Fibroblast of lung (primary cell): ENCODE data around the gene SCAMP3. TPM values are rescaled to one million over a fixed set of nuclear protein-coding genes. Genes with fewer than 3 reads are reported as not detected.
"Not testable (repeated sequence)": the region's sequence is repeated elsewhere in the genome, so short reads cannot be mapped to it uniquely, and the experiment has no call there.

Source experiments
- DNase-seq, 2 donors: peaks; one replicate each; pipeline versions ENCODE4 v3.0.0 to v3.0.0-alpha.2; 2010; ENCODE audit warnings: low read depth in 2 of 2
- H2AFZ ChIP-seq: 2 replicates; pipeline ENCODE4 v1.5.1; 2012; ENCODE audit warnings: low read length, control low read depth, inconsistent platforms
- H3K27ac ChIP-seq: 2 replicates; pipeline ENCODE4 v1.5.1; 2011; ENCODE audit warnings: low read length, control low read depth; ENCODE audit not compliant: insufficient read depth
- H3K27me3 ChIP-seq: 2 replicates; pipeline ENCODE4 v1.5.1; 2011; ENCODE audit warnings: mild to moderate bottlenecking, low read length; ENCODE audit not compliant: control insufficient read depth, insufficient read depth
- H3K36me3 ChIP-seq: 2 replicates; pipeline ENCODE4 v1.5.1; 2011; ENCODE audit warnings: low read length; ENCODE audit not compliant: control insufficient read depth, insufficient read depth
- H3K4me1 ChIP-seq: 2 replicates; pipeline ENCODE4 v1.5.1; 2011; ENCODE audit warnings: low read length; ENCODE audit not compliant: control insufficient read depth, insufficient read depth; ENCODE audit errors: extremely low read depth
- H3K4me2 ChIP-seq: 2 replicates; pipeline ENCODE4 v1.5.1; 2011; ENCODE audit warnings: low read length, control low read depth; ENCODE audit not compliant: insufficient read depth; ENCODE audit errors: extremely low read depth
- H3K4me3 ChIP-seq, 4 experiments: fragments of 200-600 bp in 1 of 4; sonication (generic) in 1 of 4; replicated peaks in 1 of 4; 2 replicates each; pipeline ENCODE4 v1.5.1; 2011 to 2016; ENCODE audit warnings: low read length in 4 of 4, low read depth in 3 of 4, mild to moderate bottlenecking in 3 of 4, control low read depth in 2 of 4, inconsistent platforms in 1 of 4, mixed read lengths in 1 of 4; ENCODE audit not compliant: insufficient read depth in 1 of 4; ENCODE audit errors: control extremely low read depth in 1 of 4
- H3K79me2 ChIP-seq: 2 replicates; pipeline ENCODE4 v1.5.1; 2012; ENCODE audit warnings: mild to moderate bottlenecking, low read length, inconsistent platforms; ENCODE audit not compliant: control insufficient read depth, insufficient read depth
- H3K9ac ChIP-seq: 2 replicates; pipeline ENCODE4 v1.5.1; 2011; ENCODE audit warnings: mild to moderate bottlenecking, low read length, control low read depth; ENCODE audit not compliant: insufficient read depth
- H3K9me3 ChIP-seq: 2 replicates; pipeline ENCODE4 v1.5.1; 2012; ENCODE audit warnings: low read depth, low read length; ENCODE audit not compliant: control insufficient read depth, insufficient read depth
- H4K20me1 ChIP-seq: 2 replicates; pipeline ENCODE4 v1.5.1; 2011; ENCODE audit warnings: low read length; ENCODE audit not compliant: control insufficient read depth, insufficient read depth; ENCODE audit errors: extremely low read depth
- EZH2 ChIP-seq: IDR thresholded peaks from 2 replicates; pipeline ENCODE4 v1.5.1; 2012; ENCODE audit warnings: low read length, control low read depth, mild to moderate bottlenecking; ENCODE audit errors: missing control alignments
- polyA plus RNA-seq, 2 donors: library from polyadenylated mRNA; depleted of rRNA in 1 of 2; stranded (reverse) in 1 of 2; unstranded in 1 of 2; fragments of >200 nt; gene quantifications; 2 replicates each; pipeline ENCODE4 v1.2.1, GENCODE V29; 2011 to 2012; ENCODE audit warnings: missing spikeins in 1 of 2
- total RNA-seq: library from RNA; depleted of rRNA; stranded (reverse); fragments of >200 nt; gene quantifications from 2 replicates; pipeline ENCODE4 v1.2.1, GENCODE V29; 2014
- TF ChIP-seq, protein P1 (sequence below), 2 donors: IDR thresholded peaks in 1 of 2; conservative IDR thresholded peaks in 1 of 2; 1 replicate in 1 of 2; 2 replicates in 1 of 2; pipeline ENCODE4 v1.5.1; 2011 to 2012; ENCODE audit warnings: low read length in 2 of 2, control low read depth in 1 of 2, inconsistent platforms in 1 of 2, low read depth in 1 of 2, mild to moderate bottlenecking in 1 of 2

SCAMP3 gene
- total and polyA plus RNA-seq, 2 donors (not counting 1 experiment from before 2014, with no cell fraction given): 33.2 to 106 TPM

DNA sequence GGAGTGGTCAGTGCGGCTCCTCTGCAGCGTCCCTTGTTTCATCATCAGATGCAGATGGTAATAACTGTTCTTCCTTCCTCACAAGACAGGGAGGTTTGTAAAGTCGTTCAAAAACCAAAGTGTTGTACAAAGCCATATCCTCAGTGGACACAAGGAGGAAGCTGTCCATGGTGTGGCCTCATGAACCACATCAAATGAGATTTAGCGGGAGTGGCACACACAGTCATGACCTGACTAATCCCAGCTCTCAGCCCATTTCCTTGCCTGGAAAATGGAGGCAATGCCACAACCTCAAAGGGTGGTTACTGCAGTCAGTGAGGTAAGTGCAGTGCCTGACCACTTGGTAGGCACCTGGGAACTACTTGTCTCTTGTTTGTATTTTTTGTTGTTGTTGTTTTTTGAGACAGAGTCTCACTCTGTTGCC, 20.3 kb downstream of the SCAMP3 start:
- peaks cover 16% of the 10 kb centered on the region for H3K4me1 ChIP-seq
- H3K27ac ChIP-seq: no peak overlapping the region
- H3K4me2 ChIP-seq: no peak overlapping the region
- peaks cover 6% of the 10 kb centered on the region for H3K79me2 ChIP-seq
- peaks cover 2% of the 10 kb centered on the region for H3K36me3 ChIP-seq
- H3K4me3 ChIP-seq: no peak overlapping the region
- no peak for TF ChIP-seq EZH2
- TF ChIP-seq, protein P1, sequence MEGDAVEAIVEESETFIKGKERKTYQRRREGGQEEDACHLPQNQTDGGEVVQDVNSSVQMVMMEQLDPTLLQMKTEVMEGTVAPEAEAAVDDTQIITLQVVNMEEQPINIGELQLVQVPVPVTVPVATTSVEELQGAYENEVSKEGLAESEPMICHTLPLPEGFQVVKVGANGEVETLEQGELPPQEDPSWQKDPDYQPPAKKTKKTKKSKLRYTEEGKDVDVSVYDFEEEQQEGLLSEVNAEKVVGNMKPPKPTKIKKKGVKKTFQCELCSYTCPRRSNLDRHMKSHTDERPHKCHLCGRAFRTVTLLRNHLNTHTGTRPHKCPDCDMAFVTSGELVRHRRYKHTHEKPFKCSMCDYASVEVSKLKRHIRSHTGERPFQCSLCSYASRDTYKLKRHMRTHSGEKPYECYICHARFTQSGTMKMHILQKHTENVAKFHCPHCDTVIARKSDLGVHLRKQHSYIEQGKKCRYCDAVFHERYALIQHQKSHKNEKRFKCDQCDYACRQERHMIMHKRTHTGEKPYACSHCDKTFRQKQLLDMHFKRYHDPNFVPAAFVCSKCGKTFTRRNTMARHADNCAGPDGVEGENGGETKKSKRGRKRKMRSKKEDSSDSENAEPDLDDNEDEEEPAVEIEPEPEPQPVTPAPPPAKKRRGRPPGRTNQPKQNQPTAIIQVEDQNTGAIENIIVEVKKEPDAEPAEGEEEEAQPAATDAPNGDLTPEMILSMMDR (conservative IDR thresholded peaks at IDR 0.05 in 1 of 2, IDR thresholded peaks at IDR 0.05 in 1 of 2; ENCODE audit: low read depth in 1 of 2, low read length in 2 of 2): no peak
- no peaks in the 10 kb centered on the region for H3K27me3 ChIP-seq
- DNase-seq: no peak
- H3K9ac ChIP-seq: no peak overlapping the region
- no peaks in the 10 kb centered on the region for H4K20me1 ChIP-seq
- no peaks in the 10 kb centered on the region for H3K9me3 ChIP-seq
- no peak overlapping the region for H2AFZ ChIP-seq

DNA sequence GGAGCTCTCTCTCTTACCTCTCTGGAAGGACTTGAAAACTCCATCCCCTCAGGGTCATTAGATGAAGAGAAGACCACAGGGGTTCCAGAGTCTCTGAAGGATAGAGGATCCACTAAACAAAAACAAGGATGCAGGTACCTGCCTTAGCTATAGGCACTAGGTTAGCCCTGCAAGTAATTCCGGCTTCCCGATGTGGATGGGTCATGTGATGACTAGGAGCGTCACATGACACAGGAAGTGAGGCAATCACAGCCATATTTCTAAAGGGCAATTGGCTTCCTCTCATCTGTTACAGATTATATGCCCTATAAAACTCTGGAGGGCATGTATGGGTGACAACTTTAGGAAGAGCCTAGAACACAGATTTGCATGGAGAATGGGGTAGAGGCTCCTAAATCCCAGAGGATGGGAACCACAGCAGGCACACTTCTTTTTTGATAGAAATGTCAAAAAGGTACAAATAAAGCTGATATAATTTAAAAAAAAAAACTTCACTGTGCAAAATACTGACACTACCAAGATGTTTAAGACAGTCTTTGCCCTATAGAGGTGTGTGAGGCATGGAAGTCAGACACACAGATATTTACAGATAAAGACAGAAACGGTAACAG, 21.0 kb downstream of the SCAMP3 start:
- peak; percentile 74 to 87 for DNase-seq
- Histone ChIP-seq H4K20me1 (no peaks in the 10 kb centered on the region), H3K27ac (peak overlapping the region; percentile 39), H3K9ac (peak overlapping the region; percentile 32), H3K4me2 (peak overlapping the region; percentile 15), H3K27me3 (no peaks in the 10 kb centered on the region), H3K36me3 (peaks cover 2% of the 10 kb centered on the region), H3K4me3 (peak overlapping the region; percentile 32 to 73 (median 52)), H3K9me3 (no peaks in the 10 kb centered on the region), H3K4me1 (peaks cover 16% of the 10 kb centered on the region), H2AFZ (no peak overlapping the region), H3K79me2 (peaks cover 6% of the 10 kb centered on the region)
- TF ChIP-seq EZH2: no peak
- TF ChIP-seq, protein P1 (conservative IDR thresholded peaks at IDR 0.05 in 1 of 2, IDR thresholded peaks at IDR 0.05 in 1 of 2; ENCODE audit: low read depth in 1 of 2, low read length in 2 of 2): no peak

DNA sequence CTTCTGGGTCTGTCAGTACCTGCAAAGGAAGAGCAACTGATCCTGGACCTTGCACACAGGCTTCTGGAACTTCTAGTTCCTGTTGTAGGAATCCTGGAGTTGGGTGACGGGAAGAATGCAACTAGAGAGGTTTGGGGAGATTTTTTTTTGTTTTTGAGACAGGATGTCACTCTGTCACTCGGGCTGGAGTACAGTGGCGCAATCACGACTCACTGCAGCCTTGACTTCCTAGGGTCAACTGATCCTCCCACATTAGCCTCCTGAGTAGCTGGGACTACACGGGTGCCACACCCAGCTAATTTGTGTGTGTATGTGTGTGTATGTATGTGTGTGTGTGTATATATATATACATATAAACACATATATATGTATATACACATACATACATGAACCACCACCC, 25.7 kb downstream of the SCAMP3 start:
- Histone ChIP-seq H3K79me2 (no peaks in the 10 kb centered on the region), H3K4me2 (no peak overlapping the region), H4K20me1 (no peaks in the 10 kb centered on the region), H3K27me3 (no peaks in the 10 kb centered on the region), H3K4me3 (no peak overlapping the region), H3K4me1 (peaks cover 3% of the 10 kb centered on the region), H3K27ac (no peak overlapping the region), H3K9ac (no peak overlapping the region), H2AFZ (no peak overlapping the region), H3K36me3 (peaks cover 2% of the 10 kb centered on the region), H3K9me3 (no peaks in the 10 kb centered on the region)
- TF ChIP-seq EZH2: no peak
- TF ChIP-seq, protein P1 (conservative IDR thresholded peaks at IDR 0.05 in 1 of 2, IDR thresholded peaks at IDR 0.05 in 1 of 2; ENCODE audit: low read depth in 1 of 2, low read length in 2 of 2): no peak
- no peak for DNase-seq

DNA sequence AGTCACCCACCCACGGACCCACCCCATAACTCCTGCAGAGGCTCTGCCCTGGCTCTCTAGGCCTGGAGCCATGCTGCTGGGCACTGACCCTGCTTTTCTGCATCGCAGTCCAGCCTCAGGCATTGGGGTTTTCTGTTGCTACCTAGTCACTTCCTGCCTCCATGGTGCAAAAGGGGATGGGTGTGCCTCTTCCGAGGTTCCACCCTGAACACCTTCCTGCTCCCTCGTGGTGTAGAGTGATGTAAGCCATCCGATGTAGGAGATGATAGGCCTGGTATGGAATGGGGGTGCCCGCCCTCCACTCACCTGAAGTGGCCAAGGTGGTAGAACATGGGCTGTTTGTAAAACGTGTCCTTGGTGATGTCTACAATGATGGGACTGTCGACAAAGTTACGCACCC, 26.8 kb downstream of the SCAMP3 start:
- not testable (repeated sequence) for H3K9me3 ChIP-seq, H3K36me3 ChIP-seq, H3K4me1 ChIP-seq, H3K27me3 ChIP-seq, H3K27ac ChIP-seq, H4K20me1 ChIP-seq, H3K79me2 ChIP-seq, DNase-seq, H3K4me2 ChIP-seq, H2AFZ ChIP-seq, H3K9ac ChIP-seq, H3K4me3 ChIP-seq

DNA sequence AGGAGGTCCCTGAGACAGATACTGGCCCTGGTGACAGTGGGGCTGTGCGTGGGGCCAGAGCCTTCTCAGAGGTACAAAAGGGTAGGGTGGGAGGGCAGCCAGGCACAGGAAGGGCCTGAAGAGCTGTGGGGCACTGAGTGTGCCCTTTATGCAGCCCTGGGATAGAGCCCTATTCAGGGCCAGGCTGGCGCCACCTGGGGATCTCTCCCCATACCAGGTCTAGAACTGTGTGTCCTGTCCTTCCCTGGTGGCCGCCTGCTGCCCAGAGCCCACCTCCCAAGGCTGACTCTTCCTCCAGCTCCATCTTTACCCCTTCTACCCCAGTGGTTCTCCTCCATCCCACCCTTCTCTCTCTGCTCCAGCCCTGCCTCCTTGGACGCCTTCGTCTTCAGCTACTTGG, 28.7 kb downstream of the SCAMP3 start:
- not testable (repeated sequence) for H3K27me3 ChIP-seq, H3K4me1 ChIP-seq, H3K27ac ChIP-seq, H3K9me3 ChIP-seq, H3K4me2 ChIP-seq, DNase-seq, H3K9ac ChIP-seq, H3K4me3 ChIP-seq, H3K79me2 ChIP-seq, H2AFZ ChIP-seq, H3K36me3 ChIP-seq, H4K20me1 ChIP-seq
